ENCODE results near the gene TRAPPC5. TPM values are rescaled to one million over a fixed set of nuclear protein-coding genes. Genes with fewer than 3 reads are reported as not detected.

TRAPPC5 gene
- total RNA-seq, 1 experiment from 2014 or later, result 124 TPM

- no peak for TF ChIP-seq ATF2 (CRISPR knock-in tag; IDR thresholded peaks at IDR 0.05; ENCODE audit: borderline replicate concordance, low read depth)
- TF ChIP-seq EMX1 (CRISPR knock-in tag; IDR thresholded peaks at IDR 0.05), result no peak
- no peak for TF ChIP-seq NR1H2 (CRISPR knock-in tag; IDR thresholded peaks at IDR 0.05)
- TF ChIP-seq ARID4B (CRISPR knock-in tag; IDR thresholded peaks at IDR 0.05; ENCODE audit: borderline replicate concordance), result no peak
- TF ChIP-seq TEAD4 (CRISPR knock-in tag; IDR thresholded peaks at IDR 0.05), result no peak
Observed at GRCh38 chr19:7655581-7655980, 25.1 kb upstream of the TRAPPC5 start (continued).

- POLR2A ChIA-PET, result interaction anchor here (0.7 kb wide), 1 partner anchor 8 kb away, joined by 4 read pairs; no protein-coding TSS in a partner anchor
- H3K4me3 Mint-ChIP-seq, result no peak overlapping the region
- ATAC-seq, result no peak
Observed at GRCh38 chr19:7657131-7657751, 23.4 kb upstream of the TRAPPC5 start.

More at GRCh38 chr19:7657131-7657751, 23.4 kb upstream of the TRAPPC5 start:
- Mint-ChIP-seq H3K4me1 (peaks cover 5% of the 10 kb centered on the region), H3K9me3 (no peaks in the 10 kb centered on the region), H3K27me3 (ENCODE audit: low read depth) (peaks cover 54% of the 10 kb centered on the region), H3K36me3 (no peaks in the 10 kb centered on the region), H3K27ac (no peak overlapping the region)
- TF ChIP-seq AFF4 (CRISPR knock-in tag; IDR thresholded peaks at IDR 0.05; ENCODE audit: borderline replicate concordance) (no peak), STAT6 (CRISPR knock-in tag; conservative IDR thresholded peaks at IDR 0.05; ENCODE audit: low read depth) (no peak), NR1H2 (CRISPR knock-in tag; IDR thresholded peaks at IDR 0.05) (no peak), CREM (CRISPR knock-in tag; IDR thresholded peaks at IDR 0.05) (no peak), SMAD4 (CRISPR knock-in tag; IDR thresholded peaks at IDR 0.05) (no peak), FOXP4 (CRISPR knock-in tag; IDR thresholded peaks at IDR 0.05) (no peak), USF2 (CRISPR knock-in tag; IDR thresholded peaks at IDR 0.05) (no peak), ZNF425 (CRISPR knock-in tag; conservative IDR thresholded peaks at IDR 0.05) (no peak), RORB (CRISPR knock-in tag; IDR thresholded peaks at IDR 0.05) (no peak), CTCF (IDR thresholded peaks at IDR 0.05) (no peak)
- CTCF ChIA-PET, result interaction anchor here (1.3 to 3.0 kb wide), 2 partner anchors 23 to 89 kb away, joined by 3 to 19 read pairs; partner anchors contain the start of gene TRAPPC5
- DNase-seq (ENCODE audit: low spot score), result no peak
